ENCODE results near the gene ZNF516.

The ZNF516 gene

DNA sequence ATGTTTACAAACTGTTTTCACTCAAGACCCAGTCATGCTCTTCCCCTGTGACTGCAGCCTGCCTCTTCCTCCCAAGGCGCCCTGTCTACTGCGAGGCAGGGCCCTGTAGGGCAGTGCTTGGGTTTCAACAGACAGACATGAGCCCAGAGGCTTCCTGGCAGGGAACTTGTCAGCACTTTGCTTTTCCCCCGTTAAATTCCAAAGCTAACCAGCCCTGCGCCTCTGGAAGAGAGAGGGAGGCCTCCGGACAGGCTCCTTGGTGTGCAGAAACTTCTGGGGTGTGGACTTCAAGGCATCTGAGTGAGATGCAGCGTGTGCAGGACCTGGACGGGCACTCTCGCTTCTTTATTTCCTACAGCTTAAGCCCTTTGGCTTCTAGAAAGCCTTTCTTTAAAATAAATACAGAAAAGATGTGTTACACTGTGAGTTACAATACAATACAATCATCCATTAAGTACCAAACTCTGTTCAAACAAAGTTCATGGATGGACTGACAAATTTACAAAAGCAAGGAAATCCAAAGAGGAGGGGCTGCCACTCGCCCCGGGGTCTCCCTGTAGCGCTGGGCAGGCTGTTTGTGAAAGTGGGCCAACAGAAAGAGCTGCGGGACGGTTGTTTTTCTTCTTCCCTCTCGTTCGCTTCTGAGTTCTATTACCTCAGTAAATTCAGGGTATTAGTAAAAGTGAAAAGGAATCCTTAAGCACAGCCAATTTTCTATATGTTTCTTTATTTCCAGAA is 8.8 kb upstream of the ZNF516 start (continued):
- TF ChIP-seq, protein P1, sequence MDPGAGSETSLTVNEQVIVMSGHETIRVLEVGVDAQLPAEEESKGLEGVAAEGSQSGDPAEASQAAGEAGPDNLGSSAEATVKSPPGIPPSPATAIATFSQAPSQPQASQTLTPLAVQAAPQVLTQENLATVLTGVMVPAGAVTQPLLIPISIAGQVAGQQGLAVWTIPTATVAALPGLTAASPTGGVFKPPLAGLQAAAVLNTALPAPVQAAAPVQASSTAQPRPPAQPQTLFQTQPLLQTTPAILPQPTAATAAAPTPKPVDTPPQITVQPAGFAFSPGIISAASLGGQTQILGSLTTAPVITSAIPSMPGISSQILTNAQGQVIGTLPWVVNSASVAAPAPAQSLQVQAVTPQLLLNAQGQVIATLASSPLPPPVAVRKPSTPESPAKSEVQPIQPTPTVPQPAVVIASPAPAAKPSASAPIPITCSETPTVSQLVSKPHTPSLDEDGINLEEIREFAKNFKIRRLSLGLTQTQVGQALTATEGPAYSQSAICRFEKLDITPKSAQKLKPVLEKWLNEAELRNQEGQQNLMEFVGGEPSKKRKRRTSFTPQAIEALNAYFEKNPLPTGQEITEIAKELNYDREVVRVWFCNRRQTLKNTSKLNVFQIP (CRISPR knock-in tag; IDR thresholded peaks at IDR 0.05; ENCODE audit: borderline replicate concordance, low read depth): no peak
- TF ChIP-seq, protein P2, sequence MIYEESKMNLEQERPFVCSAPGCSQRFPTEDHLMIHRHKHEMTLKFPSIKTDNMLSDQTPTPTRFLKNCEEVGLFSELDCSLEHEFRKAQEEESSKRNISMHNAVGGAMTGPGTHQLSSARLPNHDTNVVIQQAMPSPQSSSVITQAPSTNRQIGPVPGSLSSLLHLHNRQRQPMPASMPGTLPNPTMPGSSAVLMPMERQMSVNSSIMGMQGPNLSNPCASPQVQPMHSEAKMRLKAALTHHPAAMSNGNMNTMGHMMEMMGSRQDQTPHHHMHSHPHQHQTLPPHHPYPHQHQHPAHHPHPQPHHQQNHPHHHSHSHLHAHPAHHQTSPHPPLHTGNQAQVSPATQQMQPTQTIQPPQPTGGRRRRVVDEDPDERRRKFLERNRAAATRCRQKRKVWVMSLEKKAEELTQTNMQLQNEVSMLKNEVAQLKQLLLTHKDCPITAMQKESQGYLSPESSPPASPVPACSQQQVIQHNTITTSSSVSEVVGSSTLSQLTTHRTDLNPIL (CRISPR knock-in tag; IDR thresholded peaks at IDR 0.05; ENCODE audit: low read depth): no peak
- no peak for TF ChIP-seq BACH2 (CRISPR knock-in tag; IDR thresholded peaks at IDR 0.05; ENCODE audit: borderline replicate concordance)
- no peak for TF ChIP-seq ZNF565 (CRISPR knock-in tag; conservative IDR thresholded peaks at IDR 0.05; ENCODE audit: low read depth)
- TF ChIP-seq ZC3H10 (CRISPR knock-in tag; IDR thresholded peaks at IDR 0.05): no peak

DNA sequence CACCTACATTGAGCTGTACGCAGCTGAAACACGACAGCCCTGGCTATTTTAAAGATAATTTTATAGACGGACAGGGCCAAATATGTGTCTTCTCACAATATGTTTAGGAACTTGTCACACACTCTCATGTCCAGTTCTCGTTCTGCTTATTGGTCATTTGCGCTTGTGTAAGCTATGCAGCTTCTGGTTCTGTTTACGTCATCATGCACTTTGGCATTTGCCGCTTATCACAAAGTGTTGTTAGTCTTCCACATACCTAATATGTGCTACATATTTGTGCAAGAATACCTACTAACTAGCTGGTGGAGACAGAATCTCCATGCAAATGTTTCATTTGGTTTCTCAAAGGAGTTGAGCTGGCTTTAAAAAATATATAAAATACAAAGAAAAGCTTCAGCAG is 7.5 kb upstream of the ZNF516 start:
- ATAC-seq: no peak
- TF ChIP-seq, protein P1 (CRISPR knock-in tag; IDR thresholded peaks at IDR 0.05; ENCODE audit: borderline replicate concordance, low read depth): no peak
- TF ChIP-seq, protein P2 (CRISPR knock-in tag; IDR thresholded peaks at IDR 0.05; ENCODE audit: low read depth): no peak
- TF ChIP-seq, protein P3, sequence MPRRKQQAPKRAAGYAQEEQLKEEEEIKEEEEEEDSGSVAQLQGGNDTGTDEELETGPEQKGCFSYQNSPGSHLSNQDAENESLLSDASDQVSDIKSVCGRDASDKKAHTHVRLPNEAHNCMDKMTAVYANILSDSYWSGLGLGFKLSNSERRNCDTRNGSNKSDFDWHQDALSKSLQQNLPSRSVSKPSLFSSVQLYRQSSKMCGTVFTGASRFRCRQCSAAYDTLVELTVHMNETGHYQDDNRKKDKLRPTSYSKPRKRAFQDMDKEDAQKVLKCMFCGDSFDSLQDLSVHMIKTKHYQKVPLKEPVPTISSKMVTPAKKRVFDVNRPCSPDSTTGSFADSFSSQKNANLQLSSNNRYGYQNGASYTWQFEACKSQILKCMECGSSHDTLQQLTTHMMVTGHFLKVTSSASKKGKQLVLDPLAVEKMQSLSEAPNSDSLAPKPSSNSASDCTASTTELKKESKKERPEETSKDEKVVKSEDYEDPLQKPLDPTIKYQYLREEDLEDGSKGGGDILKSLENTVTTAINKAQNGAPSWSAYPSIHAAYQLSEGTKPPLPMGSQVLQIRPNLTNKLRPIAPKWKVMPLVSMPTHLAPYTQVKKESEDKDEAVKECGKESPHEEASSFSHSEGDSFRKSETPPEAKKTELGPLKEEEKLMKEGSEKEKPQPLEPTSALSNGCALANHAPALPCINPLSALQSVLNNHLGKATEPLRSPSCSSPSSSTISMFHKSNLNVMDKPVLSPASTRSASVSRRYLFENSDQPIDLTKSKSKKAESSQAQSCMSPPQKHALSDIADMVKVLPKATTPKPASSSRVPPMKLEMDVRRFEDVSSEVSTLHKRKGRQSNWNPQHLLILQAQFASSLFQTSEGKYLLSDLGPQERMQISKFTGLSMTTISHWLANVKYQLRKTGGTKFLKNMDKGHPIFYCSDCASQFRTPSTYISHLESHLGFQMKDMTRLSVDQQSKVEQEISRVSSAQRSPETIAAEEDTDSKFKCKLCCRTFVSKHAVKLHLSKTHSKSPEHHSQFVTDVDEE (CRISPR knock-in tag; IDR thresholded peaks at IDR 0.05): no peak
- TF ChIP-seq SNAI2 (CRISPR knock-in tag; IDR thresholded peaks at IDR 0.05) (no peak), PPARA (CRISPR knock-in tag; IDR thresholded peaks at IDR 0.05; ENCODE audit: borderline replicate concordance) (no peak), ZNF70 (CRISPR knock-in tag; IDR thresholded peaks at IDR 0.05) (no peak), OSR1 (CRISPR knock-in tag; IDR thresholded peaks at IDR 0.05) (no peak), GLIS3 (CRISPR knock-in tag; IDR thresholded peaks at IDR 0.05) (no peak), ZNF8 (CRISPR knock-in tag; IDR thresholded peaks at IDR 0.05) (no peak), RARB (CRISPR knock-in tag; IDR thresholded peaks at IDR 0.05) (no peak), TOX (CRISPR knock-in tag; IDR thresholded peaks at IDR 0.05; ENCODE audit: borderline replicate concordance) (no peak), BACH2 (CRISPR knock-in tag; IDR thresholded peaks at IDR 0.05; ENCODE audit: borderline replicate concordance) (no peak), ZC3H10 (CRISPR knock-in tag; IDR thresholded peaks at IDR 0.05) (no peak), ZFP3 (CRISPR knock-in tag; IDR thresholded peaks at IDR 0.05) (no peak)
- TF ChIP-seq, protein P4, sequence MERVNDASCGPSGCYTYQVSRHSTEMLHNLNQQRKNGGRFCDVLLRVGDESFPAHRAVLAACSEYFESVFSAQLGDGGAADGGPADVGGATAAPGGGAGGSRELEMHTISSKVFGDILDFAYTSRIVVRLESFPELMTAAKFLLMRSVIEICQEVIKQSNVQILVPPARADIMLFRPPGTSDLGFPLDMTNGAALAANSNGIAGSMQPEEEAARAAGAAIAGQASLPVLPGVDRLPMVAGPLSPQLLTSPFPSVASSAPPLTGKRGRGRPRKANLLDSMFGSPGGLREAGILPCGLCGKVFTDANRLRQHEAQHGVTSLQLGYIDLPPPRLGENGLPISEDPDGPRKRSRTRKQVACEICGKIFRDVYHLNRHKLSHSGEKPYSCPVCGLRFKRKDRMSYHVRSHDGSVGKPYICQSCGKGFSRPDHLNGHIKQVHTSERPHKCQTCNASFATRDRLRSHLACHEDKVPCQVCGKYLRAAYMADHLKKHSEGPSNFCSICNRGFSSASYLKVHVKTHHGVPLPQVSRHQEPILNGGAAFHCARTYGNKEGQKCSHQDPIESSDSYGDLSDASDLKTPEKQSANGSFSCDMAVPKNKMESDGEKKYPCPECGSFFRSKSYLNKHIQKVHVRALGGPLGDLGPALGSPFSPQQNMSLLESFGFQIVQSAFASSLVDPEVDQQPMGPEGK (CRISPR knock-in tag; IDR thresholded peaks at IDR 0.05; ENCODE audit: borderline replicate concordance): no peak
- TF ChIP-seq, protein P5, sequence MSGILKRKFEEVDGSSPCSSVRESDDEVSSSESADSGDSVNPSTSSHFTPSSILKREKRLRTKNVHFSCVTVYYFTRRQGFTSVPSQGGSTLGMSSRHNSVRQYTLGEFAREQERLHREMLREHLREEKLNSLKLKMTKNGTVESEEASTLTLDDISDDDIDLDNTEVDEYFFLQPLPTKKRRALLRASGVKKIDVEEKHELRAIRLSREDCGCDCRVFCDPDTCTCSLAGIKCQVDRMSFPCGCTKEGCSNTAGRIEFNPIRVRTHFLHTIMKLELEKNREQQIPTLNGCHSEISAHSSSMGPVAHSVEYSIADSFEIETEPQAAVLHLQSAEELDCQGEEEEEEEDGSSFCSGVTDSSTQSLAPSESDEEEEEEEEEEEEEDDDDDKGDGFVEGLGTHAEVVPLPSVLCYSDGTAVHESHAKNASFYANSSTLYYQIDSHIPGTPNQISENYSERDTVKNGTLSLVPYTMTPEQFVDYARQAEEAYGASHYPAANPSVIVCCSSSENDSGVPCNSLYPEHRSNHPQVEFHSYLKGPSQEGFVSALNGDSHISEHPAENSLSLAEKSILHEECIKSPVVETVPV (CRISPR knock-in tag; IDR thresholded peaks at IDR 0.05): no peak
